H9 (cell line): ENCODE results near the gene NFATC1. TPM values are rescaled to one million over a fixed set of nuclear protein-coding genes. Genes with fewer than 3 reads are reported as not detected.

Source experiments
- DNase-seq: peaks from one replicate; pipeline ENCODE4 v3.0.0-alpha.2; 2017
- H2AFZ ChIP-seq: one replicate; pipeline ENCODE4 v1.6.1; 2013; ENCODE audit warnings: mild to moderate bottlenecking, low read length, control low read depth, moderate library complexity
- H2AK5ac ChIP-seq: 2 replicates; pipeline ENCODE4 v1.6.1; 2013; ENCODE audit warnings: low read length, control low read depth, mixed read lengths; ENCODE audit not compliant: insufficient read length
- H2BK120ac ChIP-seq: one replicate; pipeline ENCODE4 v1.6.1; 2013; ENCODE audit warnings: low read depth, mild to moderate bottlenecking, low read length, control low read depth, inconsistent platforms; ENCODE audit not compliant: poor library complexity, severe bottlenecking
- H2BK12ac ChIP-seq: 2 replicates; pipeline ENCODE4 v1.6.1; 2013; ENCODE audit warnings: low read length, control low read depth, mixed read lengths, low read depth; ENCODE audit not compliant: insufficient read length
- H2BK15ac ChIP-seq: 2 replicates; pipeline ENCODE4 v1.6.1; 2013; ENCODE audit warnings: low read depth, low read length, control low read depth
- H2BK20ac ChIP-seq: one replicate; pipeline ENCODE4 v1.6.1; 2013; ENCODE audit warnings: low read depth, mild to moderate bottlenecking, low read length, control low read depth, inconsistent platforms; ENCODE audit not compliant: poor library complexity, severe bottlenecking
- H2BK5ac ChIP-seq: 2 replicates; pipeline ENCODE4 v1.6.1; 2013; ENCODE audit warnings: low read length, control low read depth, mixed read lengths; ENCODE audit not compliant: insufficient read length
- H3K14ac ChIP-seq: 2 replicates; pipeline ENCODE4 v1.6.1; 2013; ENCODE audit warnings: low read length, control low read depth; ENCODE audit not compliant: insufficient read depth
- H3K18ac ChIP-seq: 2 replicates; pipeline ENCODE4 v1.6.1; 2013; ENCODE audit warnings: low read depth, mild to moderate bottlenecking, mixed read lengths, low read length, control low read depth; ENCODE audit not compliant: insufficient read length
- H3K23ac ChIP-seq: 2 replicates; pipeline ENCODE4 v1.6.1; 2013; ENCODE audit warnings: low read length, control low read depth, mixed read lengths, low read depth; ENCODE audit not compliant: insufficient read length
- H3K23me2 ChIP-seq: 2 replicates; pipeline ENCODE4 v1.6.1; 2013; ENCODE audit warnings: low read depth, mild to moderate bottlenecking, mixed read lengths, low read length, control low read depth; ENCODE audit not compliant: insufficient read length, poor library complexity, severe bottlenecking
- H3K27ac ChIP-seq: 2 replicates; pipeline ENCODE4 v1.5.1; 2013; ENCODE audit warnings: low read length, control low read depth, mixed read lengths, low read depth; ENCODE audit not compliant: insufficient read length
- H3K27me3 ChIP-seq: 2 replicates; pipeline ENCODE4 v1.6.1; 2013; ENCODE audit warnings: low read length, control low read depth, inconsistent platforms; ENCODE audit not compliant: insufficient read depth
- H3K4ac ChIP-seq: 2 replicates; pipeline ENCODE4 v1.6.1; 2013; ENCODE audit warnings: low read depth, mild to moderate bottlenecking, control low read depth, inconsistent platforms, low read length, moderate library complexity
- H3K4me1 ChIP-seq: 2 replicates; pipeline ENCODE4 v1.6.1; 2013; ENCODE audit warnings: low read length, control low read depth, inconsistent platforms; ENCODE audit not compliant: insufficient read depth
- H3K4me2 ChIP-seq: 2 replicates; pipeline ENCODE4 v1.6.1; 2013; ENCODE audit warnings: low read length, control low read depth, mixed read lengths; ENCODE audit not compliant: insufficient read length, insufficient read depth
- H3K56ac ChIP-seq: 2 replicates; pipeline ENCODE4 v1.6.1; 2013; ENCODE audit warnings: low read depth, mild to moderate bottlenecking, mixed read lengths, low read length, control low read depth; ENCODE audit not compliant: insufficient read length
- H3K79me1 ChIP-seq: 2 replicates; pipeline ENCODE4 v1.6.1; 2013; ENCODE audit warnings: low read depth, mild to moderate bottlenecking, moderate library complexity, low read length, control low read depth, inconsistent platforms; ENCODE audit not compliant: insufficient read depth, poor library complexity, severe bottlenecking
- H3K79me2 ChIP-seq: 2 replicates; pipeline ENCODE4 v1.6.1; 2013; ENCODE audit warnings: low read length, control low read depth, inconsistent platforms; ENCODE audit not compliant: insufficient read depth
- H3K9ac ChIP-seq: 2 replicates; pipeline ENCODE4 v1.6.1; 2013; ENCODE audit warnings: low read length, control low read depth, mixed read lengths; ENCODE audit not compliant: insufficient read length; ENCODE audit errors: extremely low read depth
- H3K9me3 ChIP-seq: one replicate; pipeline ENCODE4 v1.6.1; 2013; ENCODE audit warnings: low read depth, low read length, inconsistent platforms; ENCODE audit not compliant: control insufficient read depth
- H3T11ph ChIP-seq: one replicate; pipeline ENCODE4 v1.6.1; 2013; ENCODE audit warnings: mild to moderate bottlenecking, low read length, control low read depth, inconsistent platforms
- H4K20me1 ChIP-seq: one replicate; pipeline ENCODE4 v1.6.1; 2013; ENCODE audit not compliant: control insufficient read depth, insufficient read length, insufficient read depth
- H4K5ac ChIP-seq: 2 replicates; pipeline ENCODE4 v1.6.1; 2013; ENCODE audit warnings: low read depth, mild to moderate bottlenecking, mixed read lengths, low read length, control low read depth; ENCODE audit not compliant: insufficient read length
- H4K8ac ChIP-seq: replicated peaks from 2 replicates; pipeline ENCODE4 v1.6.1; 2013; ENCODE audit warnings: low read length, control low read depth, mixed read lengths, low read depth; ENCODE audit not compliant: insufficient read length
- H4K91ac ChIP-seq: 2 replicates; pipeline ENCODE4 v1.6.1; 2013; ENCODE audit warnings: low read depth, mild to moderate bottlenecking, moderate library complexity, mixed read lengths, low read length, control low read depth; ENCODE audit not compliant: insufficient read length
- H3K27ac Mint-ChIP-seq, 3 experiments: 2 replicates in 2 of 3; 3 replicates in 1 of 3; pipeline ENCODE4 v1.8.0; 2020 to 2021; ENCODE audit warnings: mixed read lengths in 3 of 3, mild to moderate bottlenecking in 1 of 3, moderate library complexity in 1 of 3
- H3K27me3 Mint-ChIP-seq: 2 replicates; pipeline ENCODE4 v1.8.0; 2021; ENCODE audit warnings: low read depth, mild to moderate bottlenecking, moderate library complexity, mixed read lengths
- H3K36me3 Mint-ChIP-seq, 3 experiments: 2 replicates in 2 of 3; 3 replicates in 1 of 3; pipeline ENCODE4 v1.8.0; 2020 to 2021; ENCODE audit warnings: low read depth in 3 of 3, mixed read lengths in 3 of 3; ENCODE audit not compliant: insufficient read depth in 1 of 3
- H3K4me1 Mint-ChIP-seq, 2 experiments: 2 replicates each; pipeline ENCODE4 v1.8.0; 2020; ENCODE audit warnings: mixed read lengths in 2 of 2
- H3K4me3 Mint-ChIP-seq, 2 experiments: 2 replicates in 1 of 2; 3 replicates in 1 of 2; pipeline ENCODE4 v1.8.0; 2020 to 2021; ENCODE audit warnings: mild to moderate bottlenecking in 2 of 2, mixed read lengths in 2 of 2, moderate library complexity in 1 of 2
- H3K9me3 Mint-ChIP-seq, 2 experiments: 2 replicates in 1 of 2; 3 replicates in 1 of 2; pipeline ENCODE4 v1.8.0; 2020; ENCODE audit warnings: mild to moderate bottlenecking in 2 of 2, mixed read lengths in 2 of 2, moderate library complexity in 1 of 2
- CTCF ChIP-seq: fragments of 200-600 bp; sonication (generic); conservative IDR thresholded peaks from 3 replicates; pipeline ENCODE4 v1.8.0; 2021; ENCODE audit warnings: antibody characterized with exemption, mild to moderate bottlenecking
- WGBS: extraction: QIAGEN DNeasy Blood & Tissue Kit; methylation state at CpG from one replicate; pipeline ENCODE4 v1.1.7; 2013; ENCODE audit warnings: missing lambda C conversion rate, low lambda C conversion rate, mixed read lengths; ENCODE audit not compliant: insufficient read length; ENCODE audit errors: extremely low coverage; 5-methylcytosine and 5-hydroxymethylcytosine counted together
- total RNA-seq: library from RNA; stranded (reverse); gene quantifications from 2 replicates; pipeline ENCODE4 v1.2.1, GENCODE V29; 2021

NFATC1 gene
- total RNA-seq, 1 experiment from 2014 or later, result 5.5 TPM

DNA sequence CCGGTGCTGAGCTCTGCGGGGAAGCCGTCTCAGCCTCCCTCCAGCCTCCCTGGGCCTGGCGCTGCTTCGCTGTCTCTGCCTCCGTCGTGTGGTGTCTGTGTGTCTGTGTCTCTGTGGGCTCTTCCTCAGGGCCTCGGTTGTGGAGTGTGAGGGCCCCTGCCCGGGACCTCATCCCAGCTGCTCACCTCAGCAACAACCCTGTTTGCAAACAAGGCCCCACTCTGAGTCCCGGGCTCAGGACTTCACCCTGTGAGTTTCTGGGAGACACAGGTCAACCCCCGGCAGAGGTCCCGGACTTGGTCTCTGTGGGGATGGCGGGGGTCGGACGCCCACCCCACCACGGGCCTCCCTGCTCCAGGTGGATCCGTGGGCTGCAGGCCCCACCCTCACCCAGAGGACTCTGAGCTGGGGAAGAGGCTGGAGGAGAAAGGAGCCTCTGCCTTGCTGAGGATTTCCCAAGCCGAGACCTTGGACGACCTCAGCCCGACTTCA lies 156.5 kb downstream of the NFATC1 start:
- no peaks in the 10 kb centered on the region for H3K79me1 ChIP-seq
- no peak overlapping the region for H3K14ac ChIP-seq
- no peak overlapping the region for H2AK5ac ChIP-seq
- no peak overlapping the region for H2BK5ac ChIP-seq
- H2AFZ ChIP-seq, result no peak overlapping the region
- no peak overlapping the region for H2BK15ac ChIP-seq
- H3T11ph ChIP-seq, result no peak overlapping the region
- H3K18ac ChIP-seq, result no peak overlapping the region
- H3K23ac ChIP-seq, result no peak overlapping the region
- TF ChIP-seq CTCF, result no peak
- no CpG with 5 or more reads among the region's 20 CpGs for WGBS
- Mint-ChIP-seq H3K36me3 (no peaks in the 10 kb centered on the region), H3K27me3 (no peaks in the 10 kb centered on the region), H3K27ac (no peak overlapping the region), H3K4me1 (no peaks in the 10 kb centered on the region), H3K4me3 (no peak overlapping the region), H3K9me3 (peaks cover 3 to 4% of the 10 kb centered on the region in 2 experiments; a peak in 2 of 5 replicates)
- H4K8ac ChIP-seq, result no peak overlapping the region
- no peak overlapping the region for H4K91ac ChIP-seq
- no peaks in the 10 kb centered on the region for H4K20me1 ChIP-seq
- no peak overlapping the region for H3K27ac ChIP-seq
- H3K4me1 ChIP-seq, result no peaks in the 10 kb centered on the region
- H3K56ac ChIP-seq, result no peak overlapping the region
- H3K27me3 ChIP-seq, result no peaks in the 10 kb centered on the region
- H2BK12ac ChIP-seq, result no peak overlapping the region
- H2BK20ac ChIP-seq, result no peak overlapping the region
- no peak overlapping the region for H3K4me2 ChIP-seq
- no peak overlapping the region for H4K5ac ChIP-seq
- no peaks in the 10 kb centered on the region for H3K79me2 ChIP-seq
- DNase-seq, result no peak
- H3K4ac ChIP-seq, result no peak overlapping the region
- no peak overlapping the region for H2BK120ac ChIP-seq
- no peaks in the 10 kb centered on the region for H3K9me3 ChIP-seq
- H3K9ac ChIP-seq, result no peak overlapping the region
- no peaks in the 10 kb centered on the region for H3K23me2 ChIP-seq
